Tibial artery (tissue), 4 donors: ENCODE results near the gene HACE1.

Source experiments
- DNase-seq, 2 donors: peaks; one replicate each; pipeline ENCODE4 v3.0.0-alpha.2; 2019
- H3K27ac ChIP-seq, 2 donors: fragments of 200-600 bp; sonication (generic) in 1 of 2; 1 replicate in 1 of 2; 2 replicates in 1 of 2; pipeline ENCODE4 v1.5.1; 2018 to 2019; ENCODE audit warnings: mild to moderate bottlenecking in 1 of 2
- H3K27me3 ChIP-seq, 2 donors: fragments of 200-600 bp; sonication (generic) in 1 of 2; one replicate each; pipeline versions ENCODE4 v1.5.1 to v1.6.0; 2016 to 2019
- H3K36me3 ChIP-seq, 3 donors: fragments of 200-600 bp; sonication (generic) in 2 of 3; one replicate each; pipeline ENCODE4 v1.5.1; 2016 to 2019; ENCODE audit warnings: mild to moderate bottlenecking in 2 of 3
- H3K4me1 ChIP-seq, 4 donors: fragments of 200-600 bp; sonication (generic) in 2 of 4; 1 replicate in 3 of 4; 2 replicates in 1 of 4; pipeline ENCODE4 v1.5.1; 2016 to 2019
- H3K4me3 ChIP-seq, 2 donors: fragments of 200-600 bp; sonication (generic) in 1 of 2; 1 replicate in 1 of 2; 2 replicates in 1 of 2; pipeline ENCODE4 v1.5.1; 2018 to 2019; ENCODE audit warnings: mild to moderate bottlenecking in 2 of 2
- H3K9me3 ChIP-seq, 3 donors: fragments of 200-600 bp; sonication (generic) in 1 of 3; one replicate each; pipeline ENCODE4 v1.5.1; 2016 to 2019
- intact Hi-C: fragments of 100-400 bp; cut with DNase I; formaldehyde crosslinking; loops from one replicate; pipeline ENCODE4 v1.15.0; 2023; ENCODE audit warnings: low total_unique reads
- TF ChIP-seq, protein P1 (sequence below), 2 experiments: fragments of 200-600 bp in 1 of 2; fragments of 450-650 bp in 1 of 2; IDR thresholded peaks; one replicate each; pipeline ENCODE4 v1.5.1; 2017 to 2019; ENCODE audit warnings: antibody characterized with exemption in 2 of 2, mild to moderate bottlenecking in 1 of 2, moderate library complexity in 1 of 2

Gene HACE1

DNA sequence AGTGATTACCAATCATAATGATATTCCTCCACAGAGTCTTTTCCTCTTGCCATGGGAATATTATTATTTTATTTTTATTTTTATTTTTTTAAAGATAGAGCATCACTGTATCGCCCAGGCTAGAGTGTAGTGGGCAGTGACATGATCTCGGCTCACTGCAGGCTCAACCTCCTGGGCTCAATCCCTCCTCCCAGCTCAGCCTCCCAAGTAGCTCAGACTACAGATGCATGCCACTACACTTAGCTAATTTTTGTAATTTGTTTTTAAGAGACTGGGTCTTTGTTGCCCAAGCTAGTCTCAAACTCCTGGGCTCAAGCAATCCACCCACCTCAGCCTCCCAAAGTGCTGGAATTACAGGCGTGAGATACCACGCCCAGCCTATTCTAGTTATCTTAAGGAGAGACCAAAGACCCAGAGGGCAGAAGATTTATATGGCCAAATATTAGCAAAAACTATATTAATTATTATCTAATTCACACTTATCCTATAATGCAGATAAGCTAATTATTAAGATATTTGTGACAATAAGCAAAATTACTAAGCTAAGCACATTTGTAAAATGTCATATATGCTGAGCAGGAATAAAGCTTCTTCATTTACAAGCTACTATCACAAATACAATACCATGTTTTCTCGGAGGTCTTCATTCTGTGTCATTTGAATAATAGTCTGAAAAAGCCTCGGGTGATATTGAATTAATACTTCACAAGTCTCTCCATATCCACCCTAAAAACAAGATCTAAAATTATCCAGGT is 63.5 kb downstream of the HACE1 start:
- Histone ChIP-seq H3K36me3 (peaks cover 5 to 29% (median 15%) of the 10 kb centered on the region in 3 donors), H3K9me3 (no peaks in the 10 kb centered on the region), H3K4me1 (no peaks in the 10 kb centered on the region), H3K27me3 (no peaks in the 10 kb centered on the region), H3K27ac (no peak overlapping the region), H3K4me3 (no peak overlapping the region)
- no peak for DNase-seq
- TF ChIP-seq, protein P1, sequence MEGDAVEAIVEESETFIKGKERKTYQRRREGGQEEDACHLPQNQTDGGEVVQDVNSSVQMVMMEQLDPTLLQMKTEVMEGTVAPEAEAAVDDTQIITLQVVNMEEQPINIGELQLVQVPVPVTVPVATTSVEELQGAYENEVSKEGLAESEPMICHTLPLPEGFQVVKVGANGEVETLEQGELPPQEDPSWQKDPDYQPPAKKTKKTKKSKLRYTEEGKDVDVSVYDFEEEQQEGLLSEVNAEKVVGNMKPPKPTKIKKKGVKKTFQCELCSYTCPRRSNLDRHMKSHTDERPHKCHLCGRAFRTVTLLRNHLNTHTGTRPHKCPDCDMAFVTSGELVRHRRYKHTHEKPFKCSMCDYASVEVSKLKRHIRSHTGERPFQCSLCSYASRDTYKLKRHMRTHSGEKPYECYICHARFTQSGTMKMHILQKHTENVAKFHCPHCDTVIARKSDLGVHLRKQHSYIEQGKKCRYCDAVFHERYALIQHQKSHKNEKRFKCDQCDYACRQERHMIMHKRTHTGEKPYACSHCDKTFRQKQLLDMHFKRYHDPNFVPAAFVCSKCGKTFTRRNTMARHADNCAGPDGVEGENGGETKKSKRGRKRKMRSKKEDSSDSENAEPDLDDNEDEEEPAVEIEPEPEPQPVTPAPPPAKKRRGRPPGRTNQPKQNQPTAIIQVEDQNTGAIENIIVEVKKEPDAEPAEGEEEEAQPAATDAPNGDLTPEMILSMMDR (IDR thresholded peaks at IDR 0.05), result no peak
- intact Hi-C loops, result no loop called here

DNA sequence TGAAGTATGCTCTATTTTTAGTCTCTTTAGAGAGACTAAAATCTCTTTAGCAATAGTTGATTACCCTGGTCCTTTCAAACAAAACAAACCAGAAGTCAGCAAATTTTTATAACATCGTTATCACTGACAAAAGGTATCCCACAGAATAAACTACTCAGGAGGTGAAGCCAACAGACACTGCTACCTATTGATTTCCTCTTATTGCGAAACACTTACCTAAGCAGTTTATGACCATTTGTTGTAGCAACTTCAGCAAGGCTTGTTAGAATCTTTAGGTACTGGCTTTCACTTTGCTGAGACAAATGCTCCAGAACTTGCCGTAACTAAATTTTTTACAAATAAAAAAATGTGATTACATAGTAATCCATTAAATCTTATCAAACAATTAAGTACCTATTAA is 64.4 kb downstream of the HACE1 start:
- Histone ChIP-seq H3K9me3 (no peaks in the 10 kb centered on the region), H3K27me3 (no peaks in the 10 kb centered on the region), H3K4me1 (peaks cover 0 to 2% (median 0%) of the 10 kb centered on the region in 4 donors), H3K4me3 (no peak overlapping the region), H3K36me3 (peaks cover under 1 to 27% (median 11%) of the 10 kb centered on the region in 3 donors), H3K27ac (no peak overlapping the region)
- TF ChIP-seq, protein P1 (IDR thresholded peaks at IDR 0.05), result no peak
- intact Hi-C loops, result no loop called here
- DNase-seq, result no peak

DNA sequence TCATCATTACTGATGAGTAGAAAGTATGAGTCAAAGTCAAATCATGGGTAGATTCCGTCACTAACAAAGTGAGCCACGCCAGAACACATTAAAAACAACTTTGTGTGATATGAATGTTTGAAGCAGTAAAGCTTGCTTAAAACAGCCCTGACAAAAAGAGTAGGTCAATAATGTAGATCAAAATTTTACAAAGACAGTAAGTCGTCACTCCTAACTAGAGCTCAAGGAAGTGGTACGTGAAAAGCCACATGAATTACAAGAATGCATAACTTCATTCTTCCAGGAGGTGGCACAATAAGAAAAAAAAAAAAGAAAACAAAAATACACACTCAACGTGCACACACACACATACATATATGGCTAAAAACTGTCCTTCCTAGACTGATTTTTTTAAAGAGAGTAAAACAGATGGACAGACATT is 69.9 kb downstream of the HACE1 start:
- no peaks in the 10 kb centered on the region for H3K27me3 ChIP-seq
- peaks cover 5 to 18% (median 5%) of the 10 kb centered on the region in 3 donors for H3K36me3 ChIP-seq
- no peak overlapping the region for H3K4me3 ChIP-seq
- TF ChIP-seq, protein P1 (IDR thresholded peaks at IDR 0.05), result peak in 1 of 2 experiments; percentile 14
- intact Hi-C loops, result no loop called here
- H3K9me3 ChIP-seq, result no peaks in the 10 kb centered on the region
- H3K27ac ChIP-seq, result no peak overlapping the region
- peaks cover 0 to 23% (median 0%) of the 10 kb centered on the region in 4 donors for H3K4me1 ChIP-seq
- DNase-seq, result no peak

DNA sequence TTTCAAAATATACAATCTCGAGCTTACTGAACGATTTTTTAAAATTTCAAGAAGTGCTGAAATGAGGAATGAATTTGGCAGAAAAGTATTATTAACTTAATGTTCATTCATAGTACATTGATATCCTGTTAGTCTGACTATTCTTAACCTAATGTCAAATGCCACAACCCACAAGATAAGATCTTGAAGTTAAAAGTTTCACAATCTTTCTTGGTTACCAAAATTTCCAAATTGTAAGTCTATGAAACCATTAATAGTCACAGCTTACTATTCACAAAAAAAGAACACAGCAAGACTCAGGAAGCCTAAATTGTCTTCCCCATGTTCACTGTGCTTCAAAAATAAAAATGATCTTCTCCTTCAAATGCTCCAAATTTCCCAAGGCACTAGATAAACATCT is 71.3 kb downstream of the HACE1 start:
- intact Hi-C loops, result no loop called here
- no peak for DNase-seq
- no peaks in the 10 kb centered on the region for H3K9me3 ChIP-seq
- TF ChIP-seq, protein P1 (IDR thresholded peaks at IDR 0.05), result no peak
- no peaks in the 10 kb centered on the region for H3K27me3 ChIP-seq
- peaks cover 0 to 23% (median 0%) of the 10 kb centered on the region in 4 donors for H3K4me1 ChIP-seq
- no peak overlapping the region for H3K27ac ChIP-seq
- H3K4me3 ChIP-seq, result no peak overlapping the region
- peaks cover 8 to 12% (median 12%) of the 10 kb centered on the region in 3 donors for H3K36me3 ChIP-seq

DNA sequence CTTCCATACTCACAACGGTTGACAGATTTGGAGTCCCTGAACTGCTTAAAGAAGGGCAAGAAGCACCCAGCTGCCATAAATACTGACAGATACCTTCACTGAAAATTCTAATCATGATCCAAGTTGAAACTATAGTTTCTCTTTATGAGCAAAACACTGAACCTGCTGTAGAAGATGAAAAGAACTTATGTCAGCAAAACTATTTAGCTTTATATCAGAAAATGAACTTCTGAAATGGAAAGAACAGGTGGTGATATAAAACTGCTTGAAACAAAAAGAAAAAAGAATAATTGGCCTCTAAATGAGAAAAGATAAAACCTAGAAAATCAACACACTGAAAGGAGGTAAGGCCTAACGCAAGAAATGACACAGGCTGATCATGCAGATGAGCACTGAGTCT is 72.4 kb downstream of the HACE1 start:
- no peak overlapping the region for H3K4me3 ChIP-seq
- H3K27ac ChIP-seq, result no peak overlapping the region
- no peaks in the 10 kb centered on the region for H3K27me3 ChIP-seq
- H3K36me3 ChIP-seq, result peaks cover 6 to 13% (median 9%) of the 10 kb centered on the region in 3 donors
- intact Hi-C loops, result no loop called here
- H3K4me1 ChIP-seq, result peaks cover 0 to 23% (median 0%) of the 10 kb centered on the region in 4 donors
- TF ChIP-seq, protein P1 (IDR thresholded peaks at IDR 0.05), result no peak
- DNase-seq, result no peak
- H3K9me3 ChIP-seq, result no peaks in the 10 kb centered on the region
